Stomach (tissue), 9 donors: Measurements from ENCODE around the gene CFAP299. TPM values are rescaled to one million over a fixed set of nuclear protein-coding genes. Genes with fewer than 3 reads are reported as not detected.
"Not testable (repeated sequence)": the region's sequence is repeated elsewhere in the genome, so short reads cannot be mapped to it uniquely, and the experiment has no call there.

Experiments
- DNase-seq, 2 donors: peaks; one replicate each; pipeline versions ENCODE4 v3.0.0 to v3.0.0-alpha.2; 2013 to 2019
- H3K27ac ChIP-seq, 5 donors: fragments of 200-600 bp in 4 of 5; sonication (generic) in 4 of 5; one replicate each; pipeline ENCODE4 v1.5.1; 2013 to 2019; ENCODE audit warnings: mild to moderate bottlenecking in 1 of 5, moderate library complexity in 1 of 5
- H3K27me3 ChIP-seq, 3 donors: fragments of 200-600 bp; sonication (generic); one replicate each; pipeline ENCODE4 v1.5.1; 2017 to 2019; ENCODE audit warnings: mixed run types in 1 of 3
- H3K36me3 ChIP-seq, 4 donors: fragments of 200-600 bp; sonication (generic); 1 replicate in 3 of 4; 2 replicates in 1 of 4; pipeline ENCODE4 v1.5.1; 2016 to 2019
- H3K4me1 ChIP-seq, 4 donors: fragments of 200-600 bp; sonication (generic); one replicate each; pipeline ENCODE4 v1.5.1; 2016 to 2019
- H3K4me3 ChIP-seq, 4 donors: fragments of 200-600 bp; sonication (generic) in 3 of 4; one replicate each; pipeline ENCODE4 v1.5.1; 2016 to 2019; ENCODE audit warnings: mild to moderate bottlenecking in 1 of 4
- H3K9me3 ChIP-seq, 4 donors: fragments of 200-600 bp; sonication (generic); one replicate each; pipeline ENCODE4 v1.5.1; 2016 to 2019
- EP300 ChIP-seq: sonication (generic); formaldehyde crosslinking; IDR thresholded peaks from one replicate; pipeline ENCODE4 v1.6.1; 2017; ENCODE audit warnings: antibody characterized with exemption
- POLR2A ChIP-seq, 4 donors: fragments of 450-650 bp; IDR thresholded peaks; one replicate each; pipeline ENCODE4 v1.6.1; 2016; ENCODE audit warnings: antibody characterized with exemption in 4 of 4, control low read depth in 2 of 4, mild to moderate bottlenecking in 1 of 4, moderate library complexity in 1 of 4
- POLR2AphosphoS5 ChIP-seq, 3 donors: sonication (generic); formaldehyde crosslinking; IDR thresholded peaks; one replicate each; pipeline ENCODE4 v1.6.1; 2016; ENCODE audit warnings: antibody characterized with exemption in 3 of 3
- WGBS, 5 donors: extraction: QIAGEN DNeasy Blood & Tissue Kit in 3 of 5; methylation state at CpG; one replicate each; pipeline versions ENCODE4 v1.1.5 to v1.1.7; 2013 to 2018; 5-methylcytosine and 5-hydroxymethylcytosine counted together
- intact Hi-C: fragments of 100-400 bp; cut with DNase I; formaldehyde crosslinking; loops from one replicate; pipeline ENCODE4 v1.15.1; 2023; ENCODE audit warnings: low total_unique reads
- polyA plus RNA-seq, 3 donors: library from polyadenylated mRNA; stranded (reverse); fragments of 200-250 nt; gene quantifications; one replicate each; pipeline ENCODE4 v1.2.3, GENCODE V29; 2013
- total RNA-seq, 5 donors: library from RNA; depleted of rRNA; stranded (reverse); fragments of >200 nt; gene quantifications; one replicate each; pipeline versions ENCODE4 v1.1.0 to v1.2.3, GENCODE V29; 2014 to 2016
- TF ChIP-seq, protein P1 (sequence below), 7 experiments: fragments of 450-650 bp in 4 of 7; fragments of 200-600 bp in 3 of 7; sonication (generic) in 3 of 7; IDR thresholded peaks; one replicate each; pipeline ENCODE4 v1.5.1; 2016 to 2019; ENCODE audit warnings: antibody characterized with exemption in 7 of 7, control low read depth in 2 of 7, mild to moderate bottlenecking in 1 of 7
- donor health status: healthy with polysubstance abuse.
- donor health status: Bipolar disorder and iron deficiency.
- donor health status: healthy.

CFAP299 gene
- total and polyA plus RNA-seq, 8 donors = 0.73 TPM; not detected in 7

DNA sequence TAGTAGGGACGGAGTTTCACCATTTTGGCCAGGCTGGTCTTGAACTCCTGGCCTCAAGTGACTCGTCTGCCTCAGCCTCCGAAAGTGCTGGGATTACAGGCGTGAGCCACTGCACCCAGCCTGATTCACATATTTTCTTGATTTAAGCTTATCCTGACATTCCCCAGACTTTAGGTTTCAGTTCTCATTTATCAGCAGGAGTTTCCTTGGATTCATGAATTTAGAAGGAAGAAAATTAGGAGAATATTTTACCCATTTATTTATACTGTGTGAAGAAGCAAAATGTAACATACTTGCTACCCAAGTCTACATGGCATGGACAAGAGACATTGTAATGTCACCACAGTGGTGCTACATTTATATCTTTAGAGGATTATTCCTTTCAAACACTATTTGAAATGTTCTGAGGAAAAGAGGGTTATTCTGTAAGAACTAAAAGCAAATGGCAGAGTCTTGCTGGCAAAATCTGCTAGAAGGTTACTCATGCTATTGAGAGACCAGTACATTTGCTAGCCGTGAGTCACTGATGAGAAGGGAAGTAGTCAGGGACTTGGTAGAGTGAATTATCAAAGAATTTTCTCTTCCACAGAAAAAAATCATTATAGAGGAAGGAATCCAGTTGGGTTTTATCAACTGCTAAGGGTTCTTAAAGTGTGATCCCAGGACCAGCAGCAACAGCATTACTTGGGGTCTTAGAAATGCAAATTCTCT is 26.1 kb upstream of the CFAP299 start:
- Histone ChIP-seq H3K4me1 (peaks cover 0 to 12% (median 0%) of the 10 kb centered on the region in 4 donors), H3K9me3 (no peaks in the 10 kb centered on the region), H3K36me3 (no peaks in the 10 kb centered on the region), H3K27ac (no peak overlapping the region), H3K27me3 (peaks cover 0 to 6% (median 0%) of the 10 kb centered on the region in 3 donors), H3K4me3 (no peak overlapping the region)
- DNase-seq = no peak
- intact Hi-C loops = no loop called here
- TF ChIP-seq POLR2A (IDR thresholded peaks at IDR 0.05) = no peak
- no peak for TF ChIP-seq EP300
- WGBS, 5 donors = 56 to 86% (median 78%) methylated on average over 5 of the region's 5 CpGs

DNA sequence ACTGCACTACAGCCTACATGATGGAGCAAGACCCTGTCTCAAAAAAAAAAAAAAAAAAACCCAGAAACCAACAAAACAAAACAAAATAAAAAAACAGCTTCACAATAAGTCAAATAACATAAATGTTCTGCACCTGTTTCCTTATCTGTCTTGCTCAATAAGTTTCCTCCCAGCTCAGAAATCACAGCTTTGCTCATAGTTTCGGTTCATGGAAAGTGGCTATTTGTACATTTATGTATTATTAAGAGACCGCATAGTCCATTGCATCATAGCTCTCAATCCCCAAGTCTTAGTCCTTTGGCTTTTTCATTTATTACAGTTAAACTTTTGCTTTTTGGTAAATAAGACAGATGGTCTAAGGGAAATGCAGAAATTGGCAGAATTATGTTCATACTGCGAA is 24.4 kb upstream of the CFAP299 start:
- no peak for DNase-seq
- WGBS, 5 donors = 73 to 87% (median 83%) methylated on average over 3 of the region's 3 CpGs

DNA sequence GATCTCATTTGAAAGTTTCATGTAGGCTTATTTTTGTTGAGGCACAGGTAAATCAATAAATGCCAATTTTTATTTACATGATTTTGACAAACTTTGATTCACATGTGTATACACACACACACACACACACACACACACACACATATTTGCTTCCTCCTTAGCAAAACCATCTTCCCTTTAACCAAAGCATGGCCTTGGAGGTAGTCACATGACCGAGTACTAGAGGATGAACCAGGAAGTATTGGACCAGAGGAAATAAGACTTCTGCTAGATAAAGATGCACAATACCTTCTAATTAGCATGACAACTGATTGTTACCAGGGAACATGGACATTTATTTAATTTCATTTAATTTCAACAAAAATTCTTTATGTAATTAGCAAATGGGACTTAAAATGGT is 23.4 kb upstream of the CFAP299 start:
- peaks cover 0 to 6% (median 0%) of the 10 kb centered on the region in 3 donors for H3K27me3 ChIP-seq
- H3K4me3 ChIP-seq = no peak overlapping the region
- no peaks in the 10 kb centered on the region for H3K36me3 ChIP-seq
- peaks cover 0 to 14% (median 0%) of the 10 kb centered on the region in 4 donors for H3K4me1 ChIP-seq
- intact Hi-C loops = no loop called here
- no peaks in the 10 kb centered on the region for H3K9me3 ChIP-seq
- 76 to 90% (median 84%) methylated on average over 1 of the region's 1 CpG for WGBS, 5 donors
- no peak overlapping the region for H3K27ac ChIP-seq
- no peak for TF ChIP-seq POLR2AphosphoS5 (IDR thresholded peaks at IDR 0.05)
- TF ChIP-seq, protein P1, sequence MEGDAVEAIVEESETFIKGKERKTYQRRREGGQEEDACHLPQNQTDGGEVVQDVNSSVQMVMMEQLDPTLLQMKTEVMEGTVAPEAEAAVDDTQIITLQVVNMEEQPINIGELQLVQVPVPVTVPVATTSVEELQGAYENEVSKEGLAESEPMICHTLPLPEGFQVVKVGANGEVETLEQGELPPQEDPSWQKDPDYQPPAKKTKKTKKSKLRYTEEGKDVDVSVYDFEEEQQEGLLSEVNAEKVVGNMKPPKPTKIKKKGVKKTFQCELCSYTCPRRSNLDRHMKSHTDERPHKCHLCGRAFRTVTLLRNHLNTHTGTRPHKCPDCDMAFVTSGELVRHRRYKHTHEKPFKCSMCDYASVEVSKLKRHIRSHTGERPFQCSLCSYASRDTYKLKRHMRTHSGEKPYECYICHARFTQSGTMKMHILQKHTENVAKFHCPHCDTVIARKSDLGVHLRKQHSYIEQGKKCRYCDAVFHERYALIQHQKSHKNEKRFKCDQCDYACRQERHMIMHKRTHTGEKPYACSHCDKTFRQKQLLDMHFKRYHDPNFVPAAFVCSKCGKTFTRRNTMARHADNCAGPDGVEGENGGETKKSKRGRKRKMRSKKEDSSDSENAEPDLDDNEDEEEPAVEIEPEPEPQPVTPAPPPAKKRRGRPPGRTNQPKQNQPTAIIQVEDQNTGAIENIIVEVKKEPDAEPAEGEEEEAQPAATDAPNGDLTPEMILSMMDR (IDR thresholded peaks at IDR 0.05) = no peak
- no peak for TF ChIP-seq POLR2A (IDR thresholded peaks at IDR 0.05)
- no peak for DNase-seq

More for the DNA sequence above, 24.4 kb upstream of the CFAP299 start:
- TF ChIP-seq POLR2AphosphoS5 (IDR thresholded peaks at IDR 0.05) (no peak), EP300 (no peak), POLR2A (IDR thresholded peaks at IDR 0.05) (no peak)
- TF ChIP-seq, protein P1 (IDR thresholded peaks at IDR 0.05) = no peak
- Histone ChIP-seq H3K36me3 (no peaks in the 10 kb centered on the region), H3K4me1 (peaks cover 0 to 16% (median 0%) of the 10 kb centered on the region in 4 donors), H3K27ac (no peak overlapping the region), H3K9me3 (no peaks in the 10 kb centered on the region), H3K27me3 (peaks cover 0 to 6% (median 0%) of the 10 kb centered on the region in 3 donors), H3K4me3 (no peak overlapping the region)
- intact Hi-C loops = no loop called here

DNA sequence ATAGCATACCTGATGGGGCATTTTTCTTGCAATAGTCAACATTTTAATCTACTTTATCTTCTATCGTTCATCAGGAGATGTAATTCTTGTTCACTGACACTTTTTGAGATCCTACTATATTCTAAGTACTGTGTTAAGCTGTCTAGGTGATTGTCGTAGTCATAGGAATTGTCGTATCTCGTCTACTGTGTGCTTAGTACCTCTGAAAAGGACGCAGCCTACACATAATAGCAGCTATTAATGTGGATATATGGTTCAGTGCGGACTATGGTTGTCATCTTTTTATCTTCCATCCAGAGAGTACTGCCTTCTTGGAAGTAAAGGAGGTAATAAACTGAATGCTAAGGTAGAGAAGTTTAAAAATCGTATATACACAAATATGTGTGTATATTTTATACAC is 21.9 kb upstream of the CFAP299 start:
- Histone ChIP-seq H3K27ac (no peak overlapping the region), H3K27me3 (peaks cover 0 to 6% (median 0%) of the 10 kb centered on the region in 3 donors), H3K36me3 (no peaks in the 10 kb centered on the region), H3K4me3 (no peak overlapping the region), H3K4me1 (peaks cover 0 to 4% (median 0%) of the 10 kb centered on the region in 4 donors), H3K9me3 (no peaks in the 10 kb centered on the region)
- intact Hi-C loops = no loop called here
- no peak for DNase-seq
- no peak for TF ChIP-seq POLR2A (IDR thresholded peaks at IDR 0.05)
- TF ChIP-seq, protein P1 (IDR thresholded peaks at IDR 0.05) = no peak
- TF ChIP-seq POLR2AphosphoS5 (IDR thresholded peaks at IDR 0.05) = no peak
- no peak for TF ChIP-seq EP300
- 69 to 88% (median 78%) methylated on average over 7 of the region's 7 CpGs for WGBS, 5 donors

DNA sequence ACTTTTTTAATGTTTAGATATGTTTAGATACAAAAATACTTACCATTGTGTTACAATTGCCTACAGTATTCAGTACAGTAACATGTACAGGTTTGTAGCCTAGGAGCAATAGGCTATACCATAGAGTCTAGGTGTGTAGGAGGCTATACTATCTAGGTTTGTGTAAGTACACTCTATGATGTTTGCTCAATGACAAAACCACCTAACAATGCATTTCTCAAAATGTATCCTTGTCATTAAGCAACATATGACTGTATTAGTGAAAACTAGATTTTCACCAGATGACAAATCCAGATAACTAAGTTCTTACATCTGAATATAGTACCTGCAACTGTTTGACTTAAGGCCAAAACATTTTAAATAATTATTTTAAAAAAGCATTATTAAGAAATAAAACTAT is 19.7 kb upstream of the CFAP299 start:
- DNase-seq, H3K4me3 ChIP-seq, intact Hi-C loops, H3K27ac ChIP-seq, H3K4me1 ChIP-seq, H3K27me3 ChIP-seq, H3K9me3 ChIP-seq, H3K36me3 ChIP-seq: not testable (repeated sequence)
